Measurements from ENCODE around the gene RHEBL1. TPM values are rescaled to one million over a fixed set of nuclear protein-coding genes. Genes with fewer than 3 reads are reported as not detected.

Gene RHEBL1
- total RNA-seq, 1 experiment from 2014 or later = 1.3 TPM

DNA sequence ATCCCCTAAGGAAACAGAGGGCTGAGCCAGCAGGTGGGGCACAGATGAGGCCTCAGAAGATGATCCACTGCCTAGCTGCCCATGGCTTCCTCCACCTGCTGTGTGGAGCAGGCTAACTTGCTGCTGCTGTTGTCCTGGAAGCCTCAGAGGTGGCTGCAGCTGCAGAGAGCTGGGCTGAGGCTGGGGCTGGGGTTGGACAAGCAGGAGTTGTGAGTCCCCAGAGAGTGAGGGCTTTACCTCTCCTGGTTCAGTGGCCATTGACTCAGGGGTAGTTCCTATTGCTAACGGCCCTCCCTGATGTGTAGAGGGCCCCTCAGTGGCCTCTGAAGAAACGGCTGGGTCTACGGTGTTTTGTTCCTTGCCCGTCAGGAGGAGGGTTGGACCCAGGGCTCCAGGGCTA, 37.5 kb downstream of the RHEBL1 start:
- Histone ChIP-seq H3K36me3 (ENCODE audit: insufficient read depth, low read length, poor library complexity, severe bottlenecking) (peaks cover 96% of the 10 kb centered on the region), H3K27ac (ENCODE audit: low read depth, low read length, poor library complexity, severe bottlenecking) (no peak overlapping the region), H3K4me3 (ENCODE audit: low read depth, low read length, poor library complexity, severe bottlenecking) (no peak overlapping the region), H3K27me3 (replicated peaks; ENCODE audit: insufficient read depth, low read depth, low read length, poor library complexity) (no peaks in the 10 kb centered on the region), H3K4me1 (ENCODE audit: insufficient read depth, low read length, poor library complexity, severe bottlenecking) (no peaks in the 10 kb centered on the region), H3K9me3 (ENCODE audit: low read depth, low read length, poor library complexity, severe bottlenecking) (no peaks in the 10 kb centered on the region)
- BruUV-seq (replicated peaks) = no TSS peak
- DNase-seq (ENCODE audit: low spot score) = no peak
- ChIA-PET POLR2A (ENCODE audit: low non-redundant PET) (no interaction called here), CTCF (no interaction called here)
- TF ChIP-seq EZH2 (IDR thresholded peaks at IDR 0.05; ENCODE audit: borderline replicate concordance, low read depth, low read length, poor library complexity, severe bottlenecking) = no peak
- TF ChIP-seq, protein P1, sequence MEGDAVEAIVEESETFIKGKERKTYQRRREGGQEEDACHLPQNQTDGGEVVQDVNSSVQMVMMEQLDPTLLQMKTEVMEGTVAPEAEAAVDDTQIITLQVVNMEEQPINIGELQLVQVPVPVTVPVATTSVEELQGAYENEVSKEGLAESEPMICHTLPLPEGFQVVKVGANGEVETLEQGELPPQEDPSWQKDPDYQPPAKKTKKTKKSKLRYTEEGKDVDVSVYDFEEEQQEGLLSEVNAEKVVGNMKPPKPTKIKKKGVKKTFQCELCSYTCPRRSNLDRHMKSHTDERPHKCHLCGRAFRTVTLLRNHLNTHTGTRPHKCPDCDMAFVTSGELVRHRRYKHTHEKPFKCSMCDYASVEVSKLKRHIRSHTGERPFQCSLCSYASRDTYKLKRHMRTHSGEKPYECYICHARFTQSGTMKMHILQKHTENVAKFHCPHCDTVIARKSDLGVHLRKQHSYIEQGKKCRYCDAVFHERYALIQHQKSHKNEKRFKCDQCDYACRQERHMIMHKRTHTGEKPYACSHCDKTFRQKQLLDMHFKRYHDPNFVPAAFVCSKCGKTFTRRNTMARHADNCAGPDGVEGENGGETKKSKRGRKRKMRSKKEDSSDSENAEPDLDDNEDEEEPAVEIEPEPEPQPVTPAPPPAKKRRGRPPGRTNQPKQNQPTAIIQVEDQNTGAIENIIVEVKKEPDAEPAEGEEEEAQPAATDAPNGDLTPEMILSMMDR (conservative IDR thresholded peaks at IDR 0.05; ENCODE audit: low read depth, low read length) = no peak
- intact Hi-C loops (cut with micrococcal nuclease; ENCODE audit: unreplicated experiment) = no loop called here

DNA sequence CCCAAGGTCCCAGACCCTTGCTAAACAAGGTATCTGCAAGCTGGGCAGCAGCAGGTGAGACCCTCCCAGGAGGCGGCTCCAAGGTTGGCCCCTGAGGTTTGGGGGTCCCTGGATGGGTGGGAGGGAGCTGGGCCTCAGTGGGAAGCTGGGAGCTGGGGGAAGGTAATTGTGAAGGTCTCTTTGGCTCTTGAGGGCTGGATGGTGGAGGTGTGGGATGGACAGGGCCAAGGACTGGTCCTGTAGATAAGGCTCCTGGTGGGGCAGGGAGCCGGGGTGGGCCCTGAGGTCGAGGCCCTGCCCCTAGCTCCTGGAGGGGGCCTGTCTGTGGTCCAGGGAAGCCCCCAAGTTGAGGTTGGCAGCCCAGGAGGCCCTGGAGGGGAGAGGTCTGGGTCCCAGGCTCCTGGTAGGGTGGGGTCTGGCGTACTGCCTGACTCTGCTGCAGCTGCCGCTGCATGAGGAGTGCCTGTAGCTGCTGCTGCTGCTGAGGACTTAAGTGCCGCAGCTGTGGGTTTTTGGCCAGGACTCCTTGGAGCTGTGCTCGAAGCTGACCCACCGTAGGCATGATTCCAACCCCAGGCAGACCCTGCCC, 38.1 kb downstream of the RHEBL1 start:
- H3K9me3 ChIP-seq (ENCODE audit: low read depth, low read length, poor library complexity, severe bottlenecking) = no peaks in the 10 kb centered on the region
- H3K27ac ChIP-seq (ENCODE audit: low read depth, low read length, poor library complexity, severe bottlenecking) = peak overlapping the region; percentile 23
- POLR2A ChIA-PET (ENCODE audit: low non-redundant PET) = no interaction called here
- no peaks in the 10 kb centered on the region for H3K27me3 ChIP-seq (replicated peaks; ENCODE audit: insufficient read depth, low read depth, low read length, poor library complexity)
- H3K36me3 ChIP-seq (ENCODE audit: insufficient read depth, low read length, poor library complexity, severe bottlenecking) = peaks cover 96% of the 10 kb centered on the region
- no peaks in the 10 kb centered on the region for H3K4me1 ChIP-seq (ENCODE audit: insufficient read depth, low read length, poor library complexity, severe bottlenecking)
- H3K4me3 ChIP-seq (ENCODE audit: low read depth, low read length, poor library complexity, severe bottlenecking) = no peak overlapping the region
- intact Hi-C loops (cut with micrococcal nuclease; ENCODE audit: unreplicated experiment) = no loop called here
- no peak for DNase-seq (ENCODE audit: low spot score)
- TF ChIP-seq, protein P1 (conservative IDR thresholded peaks at IDR 0.05; ENCODE audit: low read depth, low read length) = no peak
- TF ChIP-seq EZH2 (IDR thresholded peaks at IDR 0.05; ENCODE audit: borderline replicate concordance, low read depth, low read length, poor library complexity, severe bottlenecking) = no peak
- BruUV-seq (replicated peaks) = no TSS peak
- CTCF ChIA-PET = no interaction called here

DNA sequence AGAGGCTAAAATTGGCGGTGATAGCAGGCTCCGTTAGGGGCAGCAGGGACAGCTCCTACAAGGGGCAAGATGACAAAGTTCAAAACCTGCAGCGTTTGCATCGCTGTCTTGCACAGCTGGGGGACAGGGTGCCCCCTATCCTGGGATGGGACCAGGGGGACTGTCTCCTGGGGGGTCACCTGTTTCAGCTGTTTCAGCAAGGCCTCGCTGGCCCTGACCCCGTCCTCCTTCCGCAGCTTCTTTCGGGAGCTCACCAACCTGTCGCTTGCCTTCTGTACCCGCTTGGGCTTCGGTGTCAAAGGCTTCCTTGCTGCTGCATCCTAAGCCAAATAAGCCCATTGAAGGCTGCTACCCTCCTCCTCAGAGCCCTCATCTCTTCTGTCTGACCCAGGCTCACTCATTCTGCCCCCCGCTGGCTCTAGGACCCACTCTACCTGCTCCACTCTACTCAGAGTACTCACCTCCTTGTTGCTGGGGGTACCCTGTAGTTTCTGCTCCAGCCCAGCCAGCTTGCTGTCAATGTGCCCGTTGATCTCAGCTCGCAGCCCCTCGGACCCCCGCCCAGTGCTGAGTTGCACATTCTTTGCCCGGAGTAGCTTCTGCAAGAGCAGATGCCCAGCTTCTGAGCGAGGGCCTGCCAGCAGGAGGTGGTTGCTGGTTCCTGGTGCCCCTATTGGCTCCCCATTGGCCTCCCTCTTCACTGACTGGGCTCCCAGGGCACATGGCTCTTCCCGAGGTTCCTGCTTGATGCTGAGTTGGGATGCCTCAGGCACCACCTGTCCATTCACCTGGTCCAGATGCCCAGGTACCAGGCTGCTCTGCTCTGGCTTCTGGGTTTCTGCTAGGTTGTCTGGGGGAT, 38.8 kb downstream of the RHEBL1 start:
- CTCF ChIA-PET = no interaction called here
- Histone ChIP-seq H3K27ac (ENCODE audit: low read depth, low read length, poor library complexity, severe bottlenecking) (peak overlapping the region; percentile 23), H3K36me3 (ENCODE audit: insufficient read depth, low read length, poor library complexity, severe bottlenecking) (peaks cover 98% of the 10 kb centered on the region), H3K4me1 (ENCODE audit: insufficient read depth, low read length, poor library complexity, severe bottlenecking) (no peaks in the 10 kb centered on the region), H3K9me3 (ENCODE audit: low read depth, low read length, poor library complexity, severe bottlenecking) (no peaks in the 10 kb centered on the region), H3K4me3 (ENCODE audit: low read depth, low read length, poor library complexity, severe bottlenecking) (no peak overlapping the region), H3K27me3 (replicated peaks; ENCODE audit: insufficient read depth, low read depth, low read length, poor library complexity) (no peaks in the 10 kb centered on the region)
- POLR2A ChIA-PET (ENCODE audit: low non-redundant PET) = no interaction called here
- intact Hi-C loops (cut with micrococcal nuclease; ENCODE audit: unreplicated experiment) = no loop called here
- no peak for DNase-seq (ENCODE audit: low spot score)
- BruUV-seq (replicated peaks) = TSS peak; percentile 8
- TF ChIP-seq, protein P1 (conservative IDR thresholded peaks at IDR 0.05; ENCODE audit: low read depth, low read length) = no peak
- TF ChIP-seq EZH2 (IDR thresholded peaks at IDR 0.05; ENCODE audit: borderline replicate concordance, low read depth, low read length, poor library complexity, severe bottlenecking) = no peak

Data from A673 (cell line).